A549 (cell line): ENCODE data around the gene COL1A1. TPM values are rescaled to one million over a fixed set of nuclear protein-coding genes. Genes with fewer than 3 reads are reported as not detected.

Experiments
- ATAC-seq, 2 experiments: fragments of 200-7000 bp in 1 of 2; fragments of >200 bp in 1 of 2; cut with Nextera tagmentation in 1 of 2; cut with Tn5 transposase in 1 of 2; 3 replicates each; pipeline versions ENCODE4 v1.8.0 to v1.9.1; 2018 to 2020; ENCODE audit warnings: mild to moderate bottlenecking in 1 of 2, moderate library complexity in 1 of 2
- CTCF ChIA-PET: fragments of 300-600 bp; sonication (Branson Sonifier 250); formaldehyde crosslinking; extraction: SDS; loops from one replicate; lab custom pipeline; 2021; ENCODE audit warnings: antibody characterized with exemption, inconsistent platforms; lab: Yijun Ruan, JAX
- POLR2A ChIA-PET: fragments of 350-600 bp; formaldehyde crosslinking; extraction: SDS; loops from one replicate; lab custom pipeline; 2021; ENCODE audit warnings: antibody characterized with exemption, inconsistent platforms; lab: Yijun Ruan, JAX
- DNase-seq, 2 experiments: peaks; one replicate each; pipeline versions ENCODE4 v3.0.0 to v3.0.0-alpha.2; 2011 to 2016; ENCODE audit warnings: low read depth in 1 of 2, low spot score in 1 of 2
- FAIRE-seq: peaks from 2 replicates; lab custom pipeline; 2011; peaks lifted over from hg19 to GRCh38; lab: Jason Lieb, UNC
- H3K27ac ChIP-seq, 2 experiments: fragments of >200 bp; sonication (Bioruptor Twin); formaldehyde crosslinking; 3 replicates each; pipeline ENCODE4 v1.5.1; 2016 to 2017
- H3K4me1 ChIP-seq: fragments of >200 bp; sonication (Bioruptor Twin); formaldehyde crosslinking; 3 replicates; pipeline ENCODE4 v1.6.1; 2016
- H3K4me2 ChIP-seq: fragments of >200 bp; sonication (Bioruptor Twin); formaldehyde crosslinking; 3 replicates; pipeline ENCODE4 v1.6.1; 2016
- H3K4me3 ChIP-seq: fragments of >200 bp; sonication (Bioruptor Twin); formaldehyde crosslinking; 3 replicates; pipeline ENCODE4 v1.5.1; 2016
- H3K9me3 ChIP-seq: fragments of >200 bp; sonication (Bioruptor Twin); formaldehyde crosslinking; 3 replicates; pipeline ENCODE4 v1.6.1; 2016
- CBX2 ChIP-seq: fragments of 200-600 bp; sonication (generic); IDR thresholded peaks from 2 replicates; pipeline ENCODE4 v1.6.1; 2016; ENCODE audit warnings: low read depth, mild to moderate bottlenecking, borderline replicate concordance
- CBX8 ChIP-seq: fragments of 200-600 bp; sonication (generic); IDR thresholded peaks from 2 replicates; pipeline ENCODE4 v1.6.1; 2016
- CHD2 ChIP-seq: fragments of 150-350 bp; IDR thresholded peaks from 2 replicates; pipeline ENCODE4 v1.6.1; 2014; ENCODE audit warnings: low read length; ENCODE audit not compliant: partially characterized antibody
- CHD4 ChIP-seq: fragments of 200-600 bp; sonication (generic); IDR thresholded peaks from 2 replicates; pipeline ENCODE4 v1.6.1; 2016; ENCODE audit warnings: antibody characterized with exemption, mild to moderate bottlenecking, borderline replicate concordance
- FOXS1 ChIP-seq: fragments of 250-450 bp; sonication (Bioruptor Pico); IDR thresholded peaks from 2 replicates; pipeline ENCODE4 v1.5.0; 2020; ENCODE audit warnings: mild to moderate bottlenecking, moderate library complexity
- HEYL ChIP-seq: fragments of 250-450 bp; sonication (Bioruptor Pico); IDR thresholded peaks from 2 replicates; pipeline ENCODE4 v1.8.0; 2021; ENCODE audit warnings: mild to moderate bottlenecking, moderate library complexity
- HOXA7 ChIP-seq: fragments of 250-450 bp; sonication (Bioruptor Pico); IDR thresholded peaks from 2 replicates; pipeline ENCODE4 v1.5.0; 2020; ENCODE audit warnings: mild to moderate bottlenecking, moderate library complexity
- HOXB5 ChIP-seq: fragments of 250-450 bp; sonication (Bioruptor Pico); IDR thresholded peaks from 2 replicates; pipeline ENCODE4 v1.5.0; 2020; ENCODE audit warnings: mild to moderate bottlenecking, moderate library complexity
- JUN ChIP-seq, 2 experiments: fragments of >200 bp; sonication (Bioruptor Twin); formaldehyde crosslinking; IDR thresholded peaks; 2 replicates in 1 of 2; 3 replicates in 1 of 2; pipeline ENCODE4 v1.6.1; 2016 to 2017
- MAFK ChIP-seq: fragments of 450-650 bp; IDR thresholded peaks from 2 replicates; pipeline ENCODE4 v1.6.1; 2014; ENCODE audit not compliant: partially characterized antibody
- MAZ ChIP-seq: fragments of 150-350 bp; IDR thresholded peaks from 2 replicates; pipeline ENCODE4 v1.6.1; 2014; ENCODE audit warnings: antibody characterized with exemption, low read depth, low read length, borderline replicate concordance
- NPAS2 ChIP-seq: fragments of 250-450 bp; sonication (Bioruptor Pico); IDR thresholded peaks from 2 replicates; pipeline ENCODE4 v1.8.0; 2022; ENCODE audit warnings: mild to moderate bottlenecking, moderate library complexity, borderline replicate concordance
- PHF8 ChIP-seq: fragments of 200-600 bp; sonication (generic); IDR thresholded peaks from 2 replicates; pipeline ENCODE4 v1.6.1; 2016; ENCODE audit warnings: low read depth, mild to moderate bottlenecking, antibody characterized with exemption, moderate library complexity, borderline replicate concordance
- RAD21 ChIP-seq, 2 experiments: fragments of >200 bp in 1 of 2; sonication (Bioruptor Twin) in 1 of 2; formaldehyde crosslinking in 1 of 2; IDR thresholded peaks in 1 of 2; conservative IDR thresholded peaks in 1 of 2; 2 replicates in 1 of 2; 3 replicates in 1 of 2; pipeline ENCODE4 v1.6.1; 2012 to 2018; ENCODE audit warnings: inconsistent platforms in 1 of 2
- RARB ChIP-seq: fragments of 250-450 bp; sonication (Bioruptor Pico); IDR thresholded peaks from 2 replicates; pipeline ENCODE4 v1.8.0; 2021; ENCODE audit warnings: mild to moderate bottlenecking, moderate library complexity
- RCOR1 ChIP-seq: fragments of 150-350 bp; IDR thresholded peaks from 2 replicates; pipeline ENCODE4 v1.6.1; 2014; ENCODE audit warnings: antibody characterized with exemption, low read length, low read depth
- RNF2 ChIP-seq: fragments of 200-600 bp; sonication (generic); IDR thresholded peaks from 2 replicates; pipeline ENCODE4 v1.6.1; 2016; ENCODE audit warnings: low read depth, mild to moderate bottlenecking, antibody characterized with exemption, moderate library complexity, borderline replicate concordance
- TP53 ChIP-seq: fragments of 250-450 bp; sonication (Bioruptor Pico); IDR thresholded peaks from 2 replicates; pipeline ENCODE4 v1.5.0; 2021; ENCODE audit warnings: mild to moderate bottlenecking, moderate library complexity
- ZFP36 ChIP-seq: fragments of 450-650 bp; IDR thresholded peaks from 2 replicates; pipeline ENCODE4 v1.6.1; 2014; ENCODE audit warnings: borderline replicate concordance; ENCODE audit not compliant: partially characterized antibody
- WGBS: methylation state at CpG from one replicate; pipeline ENCODE4 v1.1.6; 2017; ENCODE audit errors: missing lambda C conversion rate; 5-methylcytosine and 5-hydroxymethylcytosine counted together
- polyA plus RNA-seq, 4 experiments: library from polyadenylated mRNA; depleted of rRNA in 3 of 4; stranded (reverse); fragments of >200 nt; fragmentation: RNase III in 1 of 4; extraction: RNeasy Plus Mini Kit Qiagen cat#74134 plus additional on column Dnase treatment in 1 of 4; gene quantifications; 2 replicates in 3 of 4; 3 replicates in 1 of 4; pipeline ENCODE4 v1.2.3, GENCODE V29; 2011 to 2017
- TF ChIP-seq, protein P1 (sequence below): IDR thresholded peaks from 2 replicates; pipeline ENCODE4 v1.6.1; 2012; ENCODE audit warnings: low read depth, borderline replicate concordance
- TF ChIP-seq, protein P2 (sequence below): fragments of >200 bp; sonication (Bioruptor Twin); formaldehyde crosslinking; IDR thresholded peaks from 3 replicates; pipeline ENCODE4 v1.6.1; 2016
- TF ChIP-seq, protein P3 (sequence below): IDR thresholded peaks from 2 replicates; pipeline ENCODE4 v1.6.1; 2012
- TF ChIP-seq, protein P4 (sequence below): fragments of 450-650 bp; IDR thresholded peaks from 2 replicates; pipeline ENCODE4 v1.6.1; 2014; ENCODE audit warnings: antibody characterized with exemption
- TF ChIP-seq, protein P5 (sequence below): fragments of 250-450 bp; sonication (Bioruptor Pico); IDR thresholded peaks from 2 replicates; pipeline ENCODE4 v1.5.0; 2021; ENCODE audit warnings: mild to moderate bottlenecking, moderate library complexity, borderline replicate concordance

Gene COL1A1
- polyA plus RNA-seq, 2 of the 4 experiments (the other 2 are of a cell fraction) = 4.4 to 34.3 TPM

DNA sequence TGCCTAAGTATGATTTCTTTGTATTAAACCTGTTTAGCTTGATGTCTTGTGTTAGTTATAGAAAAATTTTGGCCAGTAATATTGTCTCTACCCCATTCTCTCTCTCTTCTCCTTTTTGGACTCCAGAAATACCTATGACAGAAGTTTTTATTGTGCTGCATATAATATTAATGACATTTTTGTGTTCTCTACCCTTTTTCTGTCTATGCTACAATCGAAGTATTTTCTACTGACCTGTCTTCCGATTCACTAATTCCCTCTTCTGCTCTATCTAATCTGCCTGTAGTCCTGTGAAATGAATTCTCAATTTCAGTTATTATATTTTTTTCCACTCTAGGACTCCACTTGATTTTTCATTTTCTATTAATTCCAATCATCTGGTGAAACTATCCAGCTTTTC, 46.8 kb upstream of the COL1A1 start (continued):
- TF ChIP-seq CHD4 (no peak), HOXB5 (CRISPR knock-in tag) (no peak), ZFP36 (no peak)
- TF ChIP-seq, protein P1, sequence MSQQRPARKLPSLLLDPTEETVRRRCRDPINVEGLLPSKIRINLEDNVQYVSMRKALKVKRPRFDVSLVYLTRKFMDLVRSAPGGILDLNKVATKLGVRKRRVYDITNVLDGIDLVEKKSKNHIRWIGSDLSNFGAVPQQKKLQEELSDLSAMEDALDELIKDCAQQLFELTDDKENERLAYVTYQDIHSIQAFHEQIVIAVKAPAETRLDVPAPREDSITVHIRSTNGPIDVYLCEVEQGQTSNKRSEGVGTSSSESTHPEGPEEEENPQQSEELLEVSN = no peak
- TF ChIP-seq, all 56 proteins: peak for 0

DNA sequence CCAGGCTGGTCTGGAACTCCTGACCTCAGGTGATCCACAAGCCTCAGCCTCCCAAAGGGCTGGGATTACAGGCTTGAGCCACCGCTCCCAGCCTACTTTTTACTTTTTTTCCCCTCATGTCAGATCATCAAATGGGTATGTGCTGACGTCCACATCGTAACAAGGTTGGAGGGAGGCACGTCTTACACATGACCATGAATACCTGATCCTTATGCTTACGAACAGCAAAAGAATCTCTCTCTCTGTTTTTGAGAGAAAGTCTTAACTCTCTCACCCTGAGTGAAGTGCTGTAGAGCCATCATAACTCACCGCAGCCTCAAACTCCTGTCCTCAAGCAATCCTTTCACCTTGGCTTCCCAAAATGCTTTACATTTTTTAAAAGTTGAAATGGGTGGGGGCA, 43.3 kb upstream of the COL1A1 start:
- no peak overlapping the region for H3K4me2 ChIP-seq
- no peak overlapping the region for H3K27ac ChIP-seq
- DNase-seq = no peak
- H3K9me3 ChIP-seq = peaks cover 47% of the 10 kb centered on the region
- ChIA-PET CTCF (interaction anchor here (0.7 to 4.9 kb wide), 6 partner anchors 10 to 44 kb away, joined by 3 to 20 read pairs (median 7); partner anchors contain the start of gene COL1A1), POLR2A (no interaction called here)
- no peak for FAIRE-seq
- TF ChIP-seq RNF2 = no peak
- TF ChIP-seq, protein P1 = no peak
- no peak for TF ChIP-seq CBX2
- TF ChIP-seq, protein P2, sequence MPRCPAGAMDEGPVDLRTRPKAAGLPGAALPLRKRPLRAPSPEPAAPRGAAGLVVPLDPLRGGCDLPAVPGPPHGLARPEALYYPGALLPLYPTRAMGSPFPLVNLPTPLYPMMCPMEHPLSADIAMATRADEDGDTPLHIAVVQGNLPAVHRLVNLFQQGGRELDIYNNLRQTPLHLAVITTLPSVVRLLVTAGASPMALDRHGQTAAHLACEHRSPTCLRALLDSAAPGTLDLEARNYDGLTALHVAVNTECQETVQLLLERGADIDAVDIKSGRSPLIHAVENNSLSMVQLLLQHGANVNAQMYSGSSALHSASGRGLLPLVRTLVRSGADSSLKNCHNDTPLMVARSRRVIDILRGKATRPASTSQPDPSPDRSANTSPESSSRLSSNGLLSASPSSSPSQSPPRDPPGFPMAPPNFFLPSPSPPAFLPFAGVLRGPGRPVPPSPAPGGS = no peak
- TF ChIP-seq ZFP36 = no peak
- TF ChIP-seq, protein P3, sequence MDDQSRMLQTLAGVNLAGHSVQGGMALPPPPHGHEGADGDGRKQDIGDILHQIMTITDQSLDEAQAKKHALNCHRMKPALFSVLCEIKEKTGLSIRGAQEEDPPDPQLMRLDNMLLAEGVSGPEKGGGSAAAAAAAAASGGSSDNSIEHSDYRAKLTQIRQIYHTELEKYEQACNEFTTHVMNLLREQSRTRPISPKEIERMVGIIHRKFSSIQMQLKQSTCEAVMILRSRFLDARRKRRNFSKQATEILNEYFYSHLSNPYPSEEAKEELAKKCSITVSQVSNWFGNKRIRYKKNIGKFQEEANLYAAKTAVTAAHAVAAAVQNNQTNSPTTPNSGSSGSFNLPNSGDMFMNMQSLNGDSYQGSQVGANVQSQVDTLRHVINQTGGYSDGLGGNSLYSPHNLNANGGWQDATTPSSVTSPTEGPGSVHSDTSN = no peak
- no peak for TF ChIP-seq HEYL
- no peak for TF ChIP-seq JUN (IDR thresholded peaks at IDR 0.05)
- TF ChIP-seq MAZ = no peak
- TF ChIP-seq, all 56 proteins: peak for 0
- Histone ChIP-seq H3K4me3 (no peak overlapping the region), H3K4me1 (no peaks in the 10 kb centered on the region)
- WGBS = 48% methylated on average over 6 of the region's 6 CpGs
- no peak for ATAC-seq

DNA sequence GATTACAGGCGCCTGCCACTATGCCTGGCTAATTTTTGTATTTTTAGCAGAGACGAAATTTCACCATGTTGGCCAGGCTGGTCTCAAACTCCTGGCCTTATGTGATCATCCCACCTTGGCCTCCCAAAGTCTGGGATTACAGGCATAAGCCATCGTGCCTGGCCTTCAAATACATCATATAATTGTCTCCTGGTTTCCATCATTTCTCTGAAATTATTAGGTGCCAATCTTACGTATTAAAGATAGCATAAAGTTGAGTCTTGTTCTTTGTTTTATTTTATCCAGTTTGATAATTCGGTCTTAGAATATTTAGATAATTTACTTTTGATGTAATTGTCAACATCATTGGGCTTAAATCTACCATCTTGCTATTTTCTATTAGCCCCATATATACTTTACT, 40.0 kb upstream of the COL1A1 start:
- DNase-seq (no peak), ATAC-seq (no peak), FAIRE-seq (peak; percentile 89)
- H3K27ac ChIP-seq = no peak overlapping the region
- POLR2A ChIA-PET = no interaction called here
- no peak overlapping the region for H3K4me2 ChIP-seq
- TF ChIP-seq, protein P4, sequence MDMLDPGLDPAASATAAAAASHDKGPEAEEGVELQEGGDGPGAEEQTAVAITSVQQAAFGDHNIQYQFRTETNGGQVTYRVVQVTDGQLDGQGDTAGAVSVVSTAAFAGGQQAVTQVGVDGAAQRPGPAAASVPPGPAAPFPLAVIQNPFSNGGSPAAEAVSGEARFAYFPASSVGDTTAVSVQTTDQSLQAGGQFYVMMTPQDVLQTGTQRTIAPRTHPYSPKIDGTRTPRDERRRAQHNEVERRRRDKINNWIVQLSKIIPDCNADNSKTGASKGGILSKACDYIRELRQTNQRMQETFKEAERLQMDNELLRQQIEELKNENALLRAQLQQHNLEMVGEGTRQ = no peak
- H3K4me3 ChIP-seq = no peak overlapping the region
- 42% methylated on average over 5 of the region's 5 CpGs for WGBS
- peaks cover 8% of the 10 kb centered on the region for H3K4me1 ChIP-seq
- CTCF ChIA-PET = interaction anchor here (0.6 to 2.9 kb wide), 7 partner anchors 25 to 204 kb away, joined by 4 to 9 read pairs (median 5); partner anchors contain the start of gene COL1A1
- H3K9me3 ChIP-seq = peaks cover 18% of the 10 kb centered on the region

DNA sequence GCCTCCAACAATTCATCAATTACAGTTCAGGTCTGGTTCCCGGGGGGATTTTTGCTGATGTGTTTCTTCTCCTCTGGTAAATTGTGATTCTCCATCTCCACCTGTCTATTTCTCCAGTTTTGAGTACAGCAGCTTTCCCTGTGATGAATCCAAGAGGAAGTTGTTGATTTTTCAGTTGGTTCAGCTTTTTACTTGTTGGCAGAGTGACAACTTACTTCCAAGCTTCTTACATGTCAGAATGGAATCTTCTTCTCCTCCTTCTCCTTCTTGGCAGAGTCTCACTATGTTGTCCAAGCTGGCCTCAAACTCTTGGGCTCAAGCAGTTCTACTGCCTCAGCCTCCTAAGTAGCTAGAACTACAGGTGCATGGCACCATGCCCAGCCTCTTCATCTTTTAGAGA, 39.4 kb upstream of the COL1A1 start:
- no peak overlapping the region for H3K4me2 ChIP-seq
- DNase-seq (no peak), FAIRE-seq (no peak), ATAC-seq (no peak)
- peaks cover 19% of the 10 kb centered on the region for H3K9me3 ChIP-seq
- H3K4me1 ChIP-seq = peaks cover 8% of the 10 kb centered on the region
- no peak overlapping the region for H3K4me3 ChIP-seq
- no peak overlapping the region for H3K27ac ChIP-seq
- CTCF ChIA-PET = interaction anchor here (1.1 to 3.2 kb wide), 8 partner anchors 14 to 57 kb away, joined by 3 to 12 read pairs (median 6); no protein-coding TSS in a partner anchor
- POLR2A ChIA-PET = no interaction called here
- WGBS = 40% methylated on average over 1 of the region's 1 CpG
- TF ChIP-seq PHF8 (no peak), HOXA7 (CRISPR knock-in tag) (no peak), RAD21 (conservative IDR thresholded peaks at IDR 0.05 in 1 of 2, IDR thresholded peaks at IDR 0.05 in 1 of 2) (no peak), CBX8 (no peak), HOXB5 (CRISPR knock-in tag) (no peak), TP53 (CRISPR knock-in tag) (no peak), NPAS2 (CRISPR knock-in tag) (no peak), RCOR1 (no peak), FOXS1 (CRISPR knock-in tag) (no peak), MAFK (no peak), CHD2 (no peak), ZFP36 (no peak), RARB (no peak)
- TF ChIP-seq, protein P5, sequence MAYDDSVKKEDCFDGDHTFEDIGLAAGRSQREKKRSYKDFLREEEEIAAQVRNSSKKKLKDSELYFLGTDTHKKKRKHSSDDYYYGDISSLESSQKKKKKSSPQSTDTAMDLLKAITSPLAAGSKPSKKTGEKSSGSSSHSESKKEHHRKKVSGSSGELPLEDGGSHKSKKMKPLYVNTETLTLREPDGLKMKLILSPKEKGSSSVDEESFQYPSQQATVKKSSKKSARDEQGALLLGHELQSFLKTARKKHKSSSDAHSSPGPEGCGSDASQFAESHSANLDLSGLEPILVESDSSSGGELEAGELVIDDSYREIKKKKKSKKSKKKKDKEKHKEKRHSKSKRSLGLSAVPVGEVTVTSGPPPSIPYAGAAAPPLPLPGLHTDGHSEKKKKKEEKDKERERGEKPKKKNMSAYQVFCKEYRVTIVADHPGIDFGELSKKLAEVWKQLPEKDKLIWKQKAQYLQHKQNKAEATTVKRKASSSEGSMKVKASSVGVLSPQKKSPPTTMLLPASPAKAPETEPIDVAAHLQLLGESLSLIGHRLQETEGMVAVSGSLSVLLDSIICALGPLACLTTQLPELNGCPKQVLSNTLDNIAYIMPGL = no peak
- TF ChIP-seq, protein P1 = no peak
